GM12878 (cell line): ENCODE results near the gene LGALS3BP. TPM values are rescaled to one million over a fixed set of nuclear protein-coding genes. Genes with fewer than 3 reads are reported as not detected.

Experiments used
- ATAC-seq: fragments of 200-7000 bp; cut with Tn5 transposase; 3 replicates; pipeline ENCODE4 v1.9.1; 2020; ENCODE audit warnings: mild to moderate bottlenecking, moderate library complexity
- BruUV-seq: library from RNA; stranded (reverse); fragments of 400-500 nt; replicated peaks from 2 replicates; lab custom pipeline; 2021; lab: Mats Ljungman, UMichigan
- CTCF ChIA-PET: fragments of 300-600 bp; sonication (Branson Sonifier 250); formaldehyde crosslinking; extraction: SDS; loops from one replicate; lab custom pipeline; 2021; ENCODE audit warnings: inconsistent platforms; lab: Yijun Ruan, JAX
- POLR2A ChIA-PET: fragments of 350-600 bp; formaldehyde crosslinking; extraction: SDS; loops from one replicate; lab custom pipeline; 2021; ENCODE audit warnings: inconsistent platforms; lab: Charles Lee
- RAD21 ChIA-PET: fragments of 300-600 bp; sonication (Branson Sonifier 250); formaldehyde crosslinking; loops from one replicate; lab custom pipeline; 2023; ENCODE audit warnings: antibody characterized with exemption; ENCODE audit not compliant: unreplicated experiment; lab: Charles Lee
- SMC1A ChIA-PET: fragments of 300-600 bp; sonication (Branson Sonifier 250); formaldehyde crosslinking; loops from one replicate; lab custom pipeline; 2023; ENCODE audit not compliant: unreplicated experiment, uncharacterized antibody; lab: Charles Lee
- DNase-seq: peaks from one replicate; pipeline ENCODE4 v3.0.0-alpha.2; 2011; ENCODE audit warnings: low read depth, low spot score
- FAIRE-seq: peaks from 3 replicates; lab custom pipeline; 2011; peaks lifted over from hg19 to GRCh38; lab: Jason Lieb, UNC
- H2AFZ ChIP-seq: 2 replicates; pipeline ENCODE4 v1.6.0; 2011; ENCODE audit warnings: low read depth, low read length, control low read depth; ENCODE audit not compliant: control insufficient read depth
- H3K27ac ChIP-seq: 2 replicates; pipeline ENCODE4 v1.5.1; 2011; ENCODE audit warnings: control low read depth; ENCODE audit not compliant: control insufficient read depth, insufficient read depth
- H3K27me3 ChIP-seq, 2 experiments: replicated peaks in 1 of 2; 2 replicates each; pipeline versions ENCODE4 v1.6.0 to v1.6.1; 2011; ENCODE audit warnings: low read length in 1 of 2; ENCODE audit not compliant: control insufficient read depth in 2 of 2, insufficient read depth in 2 of 2
- H3K36me3 ChIP-seq, 2 experiments: 2 replicates each; pipeline ENCODE4 v1.5.1; 2011; ENCODE audit warnings: low read length in 1 of 2; ENCODE audit not compliant: control insufficient read depth in 2 of 2, insufficient read depth in 2 of 2
- H3K4me1 ChIP-seq: 2 replicates; pipeline ENCODE4 v1.6.1; 2011; ENCODE audit warnings: mild to moderate bottlenecking, low read length, moderate library complexity, mixed read lengths; ENCODE audit not compliant: control insufficient read depth, insufficient read depth
- H3K4me2 ChIP-seq: 2 replicates; pipeline ENCODE4 v1.6.0; 2011; ENCODE audit warnings: control low read depth; ENCODE audit not compliant: control insufficient read depth, insufficient read depth
- H3K4me3 ChIP-seq: fragments of 200-600 bp; sonication (generic); 2 replicates; pipeline ENCODE4 v1.5.1; 2016
- H3K79me2 ChIP-seq: 2 replicates; pipeline ENCODE4 v1.6.0; 2011; ENCODE audit warnings: low read length; ENCODE audit not compliant: control insufficient read depth, insufficient read depth
- H3K9ac ChIP-seq: 2 replicates; pipeline ENCODE4 v1.8.0; 2011; ENCODE audit warnings: low read length, control low read depth, mixed read lengths; ENCODE audit not compliant: control insufficient read depth, insufficient read depth
- H3K9me3 ChIP-seq: replicated peaks from 3 replicates; pipeline ENCODE4 v1.5.1; 2011; ENCODE audit warnings: mild to moderate bottlenecking, low read length; ENCODE audit not compliant: control insufficient read depth, insufficient read depth
- H4K20me1 ChIP-seq: 2 replicates; pipeline ENCODE4 v1.6.0; 2011; ENCODE audit not compliant: control insufficient read depth, insufficient read depth
- IKZF2 ChIP-seq, 2 experiments: fragments of 450-650 bp; IDR thresholded peaks; 2 replicates each; pipeline ENCODE4 v1.6.1; 2017; ENCODE audit warnings: mild to moderate bottlenecking in 2 of 2, moderate library complexity in 2 of 2
- NFIC ChIP-seq: IDR thresholded peaks from 2 replicates; pipeline ENCODE4 v1.6.1; 2012; ENCODE audit warnings: low read depth, mild to moderate bottlenecking, inconsistent platforms, low read length, moderate library complexity
- ZBTB11 ChIP-seq: fragments of 450-650 bp; formaldehyde crosslinking; IDR thresholded peaks from 2 replicates; pipeline ENCODE4 v1.5.0; 2022; ENCODE audit warnings: mild to moderate bottlenecking, missing genetic modification characterization
- ZZZ3 ChIP-seq: IDR thresholded peaks from 2 replicates; pipeline ENCODE4 v1.6.1; 2011; ENCODE audit warnings: low read depth; ENCODE audit not compliant: control insufficient read depth, insufficient read length
- WGBS: methylation state at CpG from one replicate; pipeline ENCODE4 v1.1.6; 2016; ENCODE audit warnings: low lambda C conversion rate; ENCODE audit not compliant: insufficient replicate concordance, insufficient coverage; ENCODE audit errors: missing lambda C conversion rate; 5-methylcytosine and 5-hydroxymethylcytosine counted together
- in situ Hi-C: fragments of 300-500 bp; cut with MboI; formaldehyde crosslinking; loops from 9 replicates; pipeline ENCODE4 v1.14.3; 2018; ENCODE audit warnings: mixed read lengths
- intact Hi-C: fragments of 100-400 bp; cut with micrococcal nuclease; formaldehyde crosslinking; loops from one replicate; pipeline ENCODE4 v1.14.2; 2022; ENCODE audit not compliant: unreplicated experiment
- polyA plus RNA-seq, 11 experiments: library from polyadenylated mRNA; depleted of rRNA in 4 of 11; unstranded in 6 of 11; stranded (reverse) in 5 of 11; fragments of >200 nt; fragmentation: Nextera tagmentation in 4 of 11; fragmentation: Illumina TruSeq in 1 of 11; extraction: Ambion mirVana in 4 of 11; extraction: Trizol in 1 of 11; gene quantifications; 1 replicate in 1 of 11; 2 replicates in 10 of 11; pipeline versions ENCODE4 v1.2.1 to v1.2.3, GENCODE V29; 2011 to 2016; ENCODE audit warnings: inconsistent platforms in 2 of 11, missing spikeins in 2 of 11, low read depth in 1 of 11
- total RNA-seq, 4 experiments: library from RNA; depleted of rRNA in 3 of 4; stranded (reverse); fragments of >200 nt in 3 of 4; fragmentation: Illumina TruSeq in 1 of 4; extraction: Trizol in 1 of 4; gene quantifications; 2 replicates each; pipeline versions ENCODE4 v1.2.1 to v1.2.3, GENCODE V29; 2013 to 2021
- TF ChIP-seq, protein P1 (sequence below): IDR thresholded peaks from 2 replicates; pipeline ENCODE4 v1.6.1; 2012; ENCODE audit warnings: mild to moderate bottlenecking, low read depth, low read length

The LGALS3BP gene
- total and polyA plus RNA-seq, 10 of the 15 experiments (the other 5 are each of a cell fraction or from before 2014, with no cell fraction given): 0.52 to 5.2 (median 1.9) TPM

- TF ChIP-seq, protein P1, sequence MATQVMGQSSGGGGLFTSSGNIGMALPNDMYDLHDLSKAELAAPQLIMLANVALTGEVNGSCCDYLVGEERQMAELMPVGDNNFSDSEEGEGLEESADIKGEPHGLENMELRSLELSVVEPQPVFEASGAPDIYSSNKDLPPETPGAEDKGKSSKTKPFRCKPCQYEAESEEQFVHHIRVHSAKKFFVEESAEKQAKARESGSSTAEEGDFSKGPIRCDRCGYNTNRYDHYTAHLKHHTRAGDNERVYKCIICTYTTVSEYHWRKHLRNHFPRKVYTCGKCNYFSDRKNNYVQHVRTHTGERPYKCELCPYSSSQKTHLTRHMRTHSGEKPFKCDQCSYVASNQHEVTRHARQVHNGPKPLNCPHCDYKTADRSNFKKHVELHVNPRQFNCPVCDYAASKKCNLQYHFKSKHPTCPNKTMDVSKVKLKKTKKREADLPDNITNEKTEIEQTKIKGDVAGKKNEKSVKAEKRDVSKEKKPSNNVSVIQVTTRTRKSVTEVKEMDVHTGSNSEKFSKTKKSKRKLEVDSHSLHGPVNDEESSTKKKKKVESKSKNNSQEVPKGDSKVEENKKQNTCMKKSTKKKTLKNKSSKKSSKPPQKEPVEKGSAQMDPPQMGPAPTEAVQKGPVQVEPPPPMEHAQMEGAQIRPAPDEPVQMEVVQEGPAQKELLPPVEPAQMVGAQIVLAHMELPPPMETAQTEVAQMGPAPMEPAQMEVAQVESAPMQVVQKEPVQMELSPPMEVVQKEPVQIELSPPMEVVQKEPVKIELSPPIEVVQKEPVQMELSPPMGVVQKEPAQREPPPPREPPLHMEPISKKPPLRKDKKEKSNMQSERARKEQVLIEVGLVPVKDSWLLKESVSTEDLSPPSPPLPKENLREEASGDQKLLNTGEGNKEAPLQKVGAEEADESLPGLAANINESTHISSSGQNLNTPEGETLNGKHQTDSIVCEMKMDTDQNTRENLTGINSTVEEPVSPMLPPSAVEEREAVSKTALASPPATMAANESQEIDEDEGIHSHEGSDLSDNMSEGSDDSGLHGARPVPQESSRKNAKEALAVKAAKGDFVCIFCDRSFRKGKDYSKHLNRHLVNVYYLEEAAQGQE: no peak
- TF ChIP-seq ZZZ3: no peak
- no peak for TF ChIP-seq IKZF2 (IDR thresholded peaks at IDR 0.05)
These were observed 5.8 kb downstream of the LGALS3BP start (continued) for GRCh38 chr17:78973792-78974520.

- in situ Hi-C loops: no loop called here
- Histone ChIP-seq H2AFZ (no peak overlapping the region), H3K4me2 (no peak overlapping the region), H3K27ac (no peak overlapping the region), H4K20me1 (no peaks in the 10 kb centered on the region), H3K79me2 (no peaks in the 10 kb centered on the region), H3K9me3 (no peaks in the 10 kb centered on the region)
- BruUV-seq: no TSS peak
- 28% methylated on average over 11 of the region's 11 CpGs for WGBS
- POLR2A ChIA-PET: no interaction called here
- ATAC-seq: no peak
- TF ChIP-seq ZBTB11 (no peak), NFIC (no peak)
- TF ChIP-seq, all 136 proteins: peak for 0
- ChIA-PET RAD21 (interaction anchor here (2.0 kb wide), 1 partner anchor 107 kb away, joined by 15 read pairs; no protein-coding TSS in a partner anchor), SMC1A (interaction anchor here (0.7 kb wide), 1 partner anchor 107 kb away, joined by 3 read pairs; no protein-coding TSS in a partner anchor), CTCF (interaction anchor here (3.7 kb wide), 1 partner anchor 107 kb away, joined by 59 read pairs; no protein-coding TSS in a partner anchor)
- intact Hi-C loops: no loop called here
- Histone ChIP-seq H3K4me1 (no peaks in the 10 kb centered on the region), H3K9ac (no peak overlapping the region), H3K27me3 (no peaks in the 10 kb centered on the region), H3K36me3 (no peaks in the 10 kb centered on the region), H3K4me3 (no peak overlapping the region)
- DNase-seq (no peak), FAIRE-seq (no peak)
These were observed 6.5 kb downstream of the LGALS3BP start for GRCh38 chr17:78973196-78973595.
